IMR-90 (cell line): ENCODE measurements around the gene BPIFB2.

Source experiments
- BHLHE40 ChIP-seq: fragments of 150-350 bp; IDR thresholded peaks from 2 replicates; pipeline ENCODE4 v1.6.1; 2016; ENCODE audit warnings: mild to moderate bottlenecking, low read depth, low read length
- CEBPB ChIP-seq: IDR thresholded peaks from 2 replicates; pipeline ENCODE4 v1.6.1; 2012; ENCODE audit warnings: low read depth, low read length, improper control_type of control experiment
- CHD1 ChIP-seq: IDR thresholded peaks from 2 replicates; pipeline ENCODE4 v1.6.1; 2012; ENCODE audit warnings: low read depth, low read length, improper control_type of control experiment
- MAZ ChIP-seq: IDR thresholded peaks from 2 replicates; pipeline ENCODE4 v1.6.1; 2012; ENCODE audit warnings: low read depth, mild to moderate bottlenecking, low read length, improper control_type of control experiment, moderate library complexity, borderline replicate concordance
- POLR2A ChIP-seq: IDR thresholded peaks from 2 replicates; pipeline ENCODE4 v1.6.1; 2012; ENCODE audit warnings: mild to moderate bottlenecking, low read depth, low read length
- RAD21 ChIP-seq: IDR thresholded peaks from 2 replicates; pipeline ENCODE4 v1.6.1; 2012; ENCODE audit warnings: low read length, improper control_type of control experiment
- RCOR1 ChIP-seq: IDR thresholded peaks from 2 replicates; pipeline ENCODE4 v1.6.1; 2012; ENCODE audit warnings: mild to moderate bottlenecking, low read length, improper control_type of control experiment; ENCODE audit not compliant: insufficient replicate concordance
- SMC3 ChIP-seq: fragments of 150-350 bp; IDR thresholded peaks from 2 replicates; pipeline ENCODE4 v1.6.1; 2016; ENCODE audit warnings: low read depth, mild to moderate bottlenecking, antibody characterized with exemption, low read length, moderate library complexity
- TF ChIP-seq, protein P1 (sequence below): conservative IDR thresholded peaks from 2 replicates; pipeline ENCODE4 v1.5.1; 2012; ENCODE audit warnings: mild to moderate bottlenecking, low read depth, low read length, improper control_type of control experiment
- TF ChIP-seq, protein P2 (sequence below): fragments of 150-350 bp; IDR thresholded peaks from 2 replicates; pipeline ENCODE4 v1.6.1; 2017; ENCODE audit warnings: mild to moderate bottlenecking, antibody characterized with exemption, low read length, low read depth
- TF ChIP-seq, protein P3 (sequence below): fragments of 150-350 bp; IDR thresholded peaks from 2 replicates; pipeline ENCODE4 v1.6.1; 2016; ENCODE audit warnings: low read depth, mild to moderate bottlenecking, low read length, moderate library complexity, borderline replicate concordance

DNA sequence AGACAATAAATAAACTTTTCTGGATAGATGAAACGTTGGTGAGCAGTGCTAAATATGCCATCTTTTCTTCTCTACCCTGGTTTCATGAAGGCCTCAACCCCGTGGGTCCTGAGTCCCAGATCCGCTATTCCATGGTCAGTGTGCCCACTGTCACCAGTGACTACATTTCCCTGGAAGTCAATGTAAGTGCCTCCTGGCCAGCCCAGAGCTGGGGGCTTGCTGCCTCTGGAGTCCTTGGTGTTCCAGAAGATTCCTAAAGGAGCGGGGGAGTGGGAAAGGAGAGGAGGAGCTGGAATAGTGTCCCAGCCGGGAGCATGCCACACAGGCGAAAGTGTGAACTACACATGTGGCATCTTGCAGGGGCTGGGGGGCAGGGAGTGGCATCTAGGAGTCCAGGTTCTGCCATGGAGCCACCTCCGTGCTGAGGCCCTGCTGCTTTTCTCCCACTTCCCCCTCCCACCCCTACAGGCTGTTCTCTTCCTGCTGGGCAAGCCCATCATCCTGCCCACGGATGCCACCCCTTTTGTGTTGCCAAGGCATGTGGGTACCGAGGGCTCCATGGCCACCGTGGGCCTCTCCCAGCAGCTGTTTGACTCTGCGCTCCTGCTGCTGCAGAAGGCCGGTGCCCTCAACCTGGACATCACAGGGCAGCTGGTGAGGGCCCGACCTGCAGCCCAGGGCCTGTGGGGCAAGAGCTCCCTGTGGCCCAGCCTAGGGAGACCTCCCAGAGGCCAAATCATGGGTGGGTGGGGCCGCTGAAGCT lies 10.8 kb downstream of the BPIFB2 start:
- TF ChIP-seq, protein P1, sequence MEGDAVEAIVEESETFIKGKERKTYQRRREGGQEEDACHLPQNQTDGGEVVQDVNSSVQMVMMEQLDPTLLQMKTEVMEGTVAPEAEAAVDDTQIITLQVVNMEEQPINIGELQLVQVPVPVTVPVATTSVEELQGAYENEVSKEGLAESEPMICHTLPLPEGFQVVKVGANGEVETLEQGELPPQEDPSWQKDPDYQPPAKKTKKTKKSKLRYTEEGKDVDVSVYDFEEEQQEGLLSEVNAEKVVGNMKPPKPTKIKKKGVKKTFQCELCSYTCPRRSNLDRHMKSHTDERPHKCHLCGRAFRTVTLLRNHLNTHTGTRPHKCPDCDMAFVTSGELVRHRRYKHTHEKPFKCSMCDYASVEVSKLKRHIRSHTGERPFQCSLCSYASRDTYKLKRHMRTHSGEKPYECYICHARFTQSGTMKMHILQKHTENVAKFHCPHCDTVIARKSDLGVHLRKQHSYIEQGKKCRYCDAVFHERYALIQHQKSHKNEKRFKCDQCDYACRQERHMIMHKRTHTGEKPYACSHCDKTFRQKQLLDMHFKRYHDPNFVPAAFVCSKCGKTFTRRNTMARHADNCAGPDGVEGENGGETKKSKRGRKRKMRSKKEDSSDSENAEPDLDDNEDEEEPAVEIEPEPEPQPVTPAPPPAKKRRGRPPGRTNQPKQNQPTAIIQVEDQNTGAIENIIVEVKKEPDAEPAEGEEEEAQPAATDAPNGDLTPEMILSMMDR: no peak
- TF ChIP-seq RAD21 (no peak), POLR2A (no peak), SMC3 (no peak), MAZ (no peak), RCOR1 (no peak), BHLHE40 (no peak), CEBPB (no peak), CHD1 (no peak)
- TF ChIP-seq, protein P2, sequence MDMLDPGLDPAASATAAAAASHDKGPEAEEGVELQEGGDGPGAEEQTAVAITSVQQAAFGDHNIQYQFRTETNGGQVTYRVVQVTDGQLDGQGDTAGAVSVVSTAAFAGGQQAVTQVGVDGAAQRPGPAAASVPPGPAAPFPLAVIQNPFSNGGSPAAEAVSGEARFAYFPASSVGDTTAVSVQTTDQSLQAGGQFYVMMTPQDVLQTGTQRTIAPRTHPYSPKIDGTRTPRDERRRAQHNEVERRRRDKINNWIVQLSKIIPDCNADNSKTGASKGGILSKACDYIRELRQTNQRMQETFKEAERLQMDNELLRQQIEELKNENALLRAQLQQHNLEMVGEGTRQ: no peak
- TF ChIP-seq, protein P3, sequence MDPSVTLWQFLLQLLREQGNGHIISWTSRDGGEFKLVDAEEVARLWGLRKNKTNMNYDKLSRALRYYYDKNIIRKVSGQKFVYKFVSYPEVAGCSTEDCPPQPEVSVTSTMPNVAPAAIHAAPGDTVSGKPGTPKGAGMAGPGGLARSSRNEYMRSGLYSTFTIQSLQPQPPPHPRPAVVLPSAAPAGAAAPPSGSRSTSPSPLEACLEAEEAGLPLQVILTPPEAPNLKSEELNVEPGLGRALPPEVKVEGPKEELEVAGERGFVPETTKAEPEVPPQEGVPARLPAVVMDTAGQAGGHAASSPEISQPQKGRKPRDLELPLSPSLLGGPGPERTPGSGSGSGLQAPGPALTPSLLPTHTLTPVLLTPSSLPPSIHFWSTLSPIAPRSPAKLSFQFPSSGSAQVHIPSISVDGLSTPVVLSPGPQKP: no peak
